SK-N-MC (cell line): ENCODE measurements around the gene PTGES3L.

Experiments
- EZH2 ChIP-seq: fragments of 200-600 bp; sonication (generic); IDR thresholded peaks from one replicate; pipeline ENCODE4 v1.6.1; 2017; ENCODE audit warnings: antibody characterized with exemption
- FOXP2 ChIP-seq: optimal IDR thresholded peaks from 2 replicates; pipeline ENCODE3; 2011; ENCODE audit warnings: mild to moderate bottlenecking, moderate library complexity; ENCODE audit not compliant: insufficient read depth; ENCODE audit errors: extremely low read length, control extremely low read depth
- POLR2AphosphoS5 ChIP-seq: IDR thresholded peaks from 2 replicates; pipeline ENCODE4 v1.6.1; 2012; ENCODE audit warnings: mild to moderate bottlenecking, low read depth, low read length, borderline replicate concordance

DNA sequence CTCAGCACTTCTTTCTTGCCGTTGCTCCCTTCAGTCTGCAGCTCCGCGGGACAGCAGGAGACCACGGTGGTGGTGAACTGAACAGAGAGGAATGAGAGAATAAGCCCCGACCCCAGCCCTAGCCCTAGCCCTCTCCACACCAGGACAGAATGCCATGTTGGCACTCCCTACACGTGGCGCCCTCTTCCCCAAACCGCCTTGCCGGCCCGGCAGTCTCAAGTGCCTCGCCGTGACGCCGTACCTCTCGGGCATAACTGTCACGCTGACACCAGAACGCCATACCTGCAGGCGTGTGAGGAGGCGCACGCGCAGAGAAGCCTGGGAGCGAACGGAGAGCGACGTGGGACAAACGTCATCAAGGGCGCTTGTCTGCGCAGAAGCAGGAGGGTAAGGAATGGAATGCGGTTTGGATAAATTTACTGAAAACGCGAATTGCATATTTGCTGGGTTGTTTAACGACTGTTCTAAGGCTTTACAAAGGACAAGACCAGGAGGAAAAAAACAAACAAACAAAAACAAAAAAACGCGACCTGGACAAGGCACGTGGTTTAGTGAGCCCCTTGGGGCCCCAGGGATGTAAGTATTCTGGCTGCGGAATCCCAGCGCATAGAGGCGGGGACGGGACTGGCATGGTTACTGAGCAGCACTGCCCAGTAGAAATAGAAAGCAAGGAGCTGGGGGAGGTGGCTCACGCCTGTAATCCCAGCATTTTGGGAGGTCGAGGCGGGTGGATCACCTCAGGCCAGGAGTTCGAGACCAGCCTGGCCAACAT, 15.5 kb downstream of the PTGES3L start, which contains the start of gene AARSD1:
- peak; percentile 98 for TF ChIP-seq POLR2AphosphoS5
- no peak for TF ChIP-seq EZH2
- TF ChIP-seq FOXP2: no peak
